ENCODE results near the gene SUSD1.

DNA sequence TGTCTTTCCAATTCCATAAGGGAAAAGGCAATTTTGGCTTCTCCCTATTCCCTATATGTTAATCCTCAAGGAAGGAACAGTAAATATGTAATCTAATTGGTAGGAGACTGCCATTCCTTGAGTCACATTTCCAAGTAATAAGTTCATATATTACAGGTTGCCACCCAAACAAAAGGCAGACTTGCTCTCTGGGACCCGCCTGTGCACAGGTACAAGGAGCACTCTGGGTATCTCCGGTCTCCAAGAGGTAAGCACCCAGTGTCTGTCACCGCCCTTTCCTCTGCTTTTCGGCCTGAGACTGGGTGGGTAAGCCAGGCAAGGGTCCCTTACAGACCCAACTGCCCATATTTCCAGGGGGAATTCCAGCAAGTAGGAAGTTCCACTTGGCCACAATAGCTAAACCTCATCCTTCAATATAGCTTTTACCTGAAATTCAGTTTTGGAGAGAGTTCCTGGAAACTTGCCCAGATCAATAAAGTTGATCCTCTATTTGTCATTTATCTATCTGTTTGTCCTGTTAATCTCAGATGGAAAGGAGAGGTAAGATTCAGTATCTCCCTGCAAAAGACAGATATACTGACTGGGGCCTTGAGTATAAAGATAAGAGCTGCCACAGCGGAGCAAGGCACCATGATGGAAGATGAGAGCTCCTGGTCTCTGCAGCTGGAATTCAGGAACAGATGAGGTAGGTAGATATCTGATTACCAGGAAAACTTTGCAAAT, 81.8 kb downstream of the SUSD1 start:
- TF ChIP-seq CTCF (IDR thresholded peaks at IDR 0.05) (no peak), EZH2 (IDR thresholded peaks at IDR 0.05; ENCODE audit: borderline replicate concordance, insufficient read depth, low read depth, low read length, poor library complexity, severe bottlenecking) (no peak)

Measured in B cell (primary cell).